Endothelial cell of umbilical vein (primary cell): Measurements from ENCODE around the gene VPREB3. TPM values are rescaled to one million over a fixed set of nuclear protein-coding genes. Genes with fewer than 3 reads are reported as not detected.

ENCODE experiments used
- BruUV-seq: library from RNA; stranded (reverse); fragments of 400-500 nt; replicated peaks from 2 replicates; lab custom pipeline; 2021; lab: Mats Ljungman, UMichigan
- CTCF ChIA-PET: fragments of 300-600, 350-600 bp; sonication (Branson Sonifier 250); formaldehyde crosslinking; loops from one replicate; lab custom pipeline; 2021; ENCODE audit warnings: antibody characterized with exemption, inconsistent platforms; lab: Charles Lee
- POLR2A ChIA-PET: fragments of 300-600, 350-600 bp; sonication (Branson Sonifier 250); formaldehyde crosslinking; loops from one replicate; lab custom pipeline; 2021; ENCODE audit warnings: antibody characterized with exemption, inconsistent platforms; lab: Charles Lee
- DNase-seq: peaks from one replicate; pipeline ENCODE4 v3.0.0-alpha.2; 2011; ENCODE audit warnings: low read depth, low spot score
- FAIRE-seq: peaks from 2 replicates; lab custom pipeline; 2011; peaks lifted over from hg19 to GRCh38; lab: Jason Lieb, UNC
- H2AFZ ChIP-seq: 2 replicates; pipeline ENCODE4 v1.6.0; 2012; ENCODE audit warnings: low read depth, low read length, control low read depth, inconsistent platforms
- H3K27ac ChIP-seq: 2 replicates; pipeline ENCODE4 v1.5.1; 2011; ENCODE audit warnings: low read depth, mild to moderate bottlenecking, control low read depth, low read length, moderate library complexity; ENCODE audit not compliant: insufficient read depth
- H3K27me3 ChIP-seq, 2 experiments: 2 replicates each; pipeline versions ENCODE4 v1.6.0 to v1.6.1; 2011; ENCODE audit warnings: low read length in 2 of 2, mixed read lengths in 1 of 2; ENCODE audit not compliant: control insufficient read depth in 2 of 2, insufficient read depth in 2 of 2
- H3K36me3 ChIP-seq, 2 experiments: 2 replicates in 1 of 2; 3 replicates in 1 of 2; pipeline ENCODE4 v1.5.1; 2011; ENCODE audit warnings: low read length in 2 of 2, mild to moderate bottlenecking in 1 of 2, moderate library complexity in 1 of 2; ENCODE audit not compliant: control insufficient read depth in 2 of 2, insufficient read depth in 2 of 2; ENCODE audit errors: extremely low read depth in 1 of 2
- H3K4me1 ChIP-seq: 3 replicates; pipeline ENCODE4 v1.5.1; 2011; ENCODE audit warnings: mild to moderate bottlenecking, low read length; ENCODE audit not compliant: control insufficient read depth, insufficient read depth; ENCODE audit errors: extremely low read depth
- H3K4me2 ChIP-seq: 2 replicates; pipeline ENCODE4 v1.6.1; 2011; ENCODE audit warnings: low read length, control low read depth, mixed read lengths; ENCODE audit not compliant: insufficient read depth
- H3K4me3 ChIP-seq, 3 experiments: fragments of 200-600 bp in 1 of 3; sonication (generic), shearing (Covaris generic) in 1 of 3; replicated peaks in 1 of 3; 2 replicates each; pipeline ENCODE4 v1.5.1; 2011 to 2016; ENCODE audit warnings: control low read depth in 3 of 3, low read length in 3 of 3, mild to moderate bottlenecking in 2 of 3, inconsistent platforms in 1 of 3, low read depth in 1 of 3, moderate library complexity in 1 of 3; ENCODE audit not compliant: insufficient read depth in 1 of 3
- H3K79me2 ChIP-seq: 2 replicates; pipeline ENCODE4 v1.6.0; 2012; ENCODE audit warnings: low read length, inconsistent platforms; ENCODE audit not compliant: control insufficient read depth, insufficient read depth
- H3K9ac ChIP-seq: replicated peaks from 2 replicates; pipeline ENCODE3; 2011; ENCODE audit warnings: low read length, control low read depth; ENCODE audit not compliant: insufficient read depth; ENCODE audit errors: extremely low read depth
- H3K9me1 ChIP-seq: replicated peaks from 3 replicates; pipeline ENCODE4 v1.6.0; 2011; ENCODE audit warnings: mild to moderate bottlenecking, low read length; ENCODE audit not compliant: control insufficient read depth, insufficient read depth; ENCODE audit errors: extremely low read depth
- H3K9me3 ChIP-seq: replicated peaks from 2 replicates; pipeline ENCODE4 v1.5.1; 2012; ENCODE audit warnings: low read length, inconsistent platforms; ENCODE audit not compliant: control insufficient read depth, insufficient read depth
- H4K20me1 ChIP-seq: replicated peaks from 2 replicates; pipeline ENCODE3; 2011; ENCODE audit warnings: mild to moderate bottlenecking, low read length; ENCODE audit not compliant: control insufficient read depth, insufficient read depth; ENCODE audit errors: extremely low read depth
- CTCF ChIP-seq, 2 donors: IDR thresholded peaks; 1 replicate in 1 of 2; 2 replicates in 1 of 2; pipeline ENCODE4 v1.5.1; 2011; ENCODE audit warnings: low read length in 2 of 2, mild to moderate bottlenecking in 2 of 2, moderate library complexity in 2 of 2, control low read depth in 1 of 2, inconsistent platforms in 1 of 2, low read depth in 1 of 2; ENCODE audit not compliant: insufficient read depth in 1 of 2; ENCODE audit errors: extremely low read depth in 1 of 2
- EZH2 ChIP-seq: IDR thresholded peaks from 2 replicates; pipeline ENCODE4 v1.6.1; 2012; ENCODE audit warnings: borderline replicate concordance, low read depth, mild to moderate bottlenecking, moderate library complexity, low read length, inconsistent platforms; ENCODE audit not compliant: severe bottlenecking
- FOS ChIP-seq: IDR thresholded peaks from 2 replicates; pipeline ENCODE4 v1.6.1; 2011; ENCODE audit warnings: mild to moderate bottlenecking, low read length, moderate library complexity, borderline replicate concordance; ENCODE audit not compliant: insufficient read depth
- GATA2 ChIP-seq: IDR thresholded peaks from 2 replicates; pipeline ENCODE4 v1.7.0; 2011; ENCODE audit warnings: low read depth, mild to moderate bottlenecking, moderate library complexity, mixed read lengths, low read length; ENCODE audit not compliant: insufficient read length, insufficient read depth
- JUN ChIP-seq: IDR thresholded peaks from 2 replicates; pipeline ENCODE4 v1.6.1; 2011; ENCODE audit warnings: borderline replicate concordance, low read depth; ENCODE audit not compliant: insufficient read length, insufficient read depth
- MAX ChIP-seq: IDR thresholded peaks from 2 replicates; pipeline ENCODE4 v1.6.1; 2011; ENCODE audit not compliant: insufficient read depth, insufficient read length
- MYC ChIP-seq: IDR thresholded peaks from one replicate; pipeline ENCODE4 v1.6.1; 2011; ENCODE audit warnings: mild to moderate bottlenecking, low read depth, low read length
- POLR2A ChIP-seq: IDR thresholded peaks from 2 replicates; pipeline ENCODE4 v1.6.1; 2012; ENCODE audit warnings: low read depth, mild to moderate bottlenecking, control low read depth, low read length
- POLR2AphosphoS5 ChIP-seq: IDR thresholded peaks from 2 replicates; pipeline ENCODE4 v1.6.1; 2012; ENCODE audit warnings: low read depth, mild to moderate bottlenecking, control low read depth, low read length, moderate library complexity; ENCODE audit not compliant: insufficient read depth
- dilution Hi-C: fragments of 300-500 bp; cut with MboI; formaldehyde crosslinking; loops from one replicate; pipeline ENCODE4 v1.15.0; 2019; ENCODE audit warnings: low sequenced_read_pairs; ENCODE audit not compliant: extremely low pct_ligation_motif_present
- intact Hi-C: fragments of 100-400 bp; cut with micrococcal nuclease; formaldehyde crosslinking; loops from one replicate; pipeline ENCODE4 v1.10.0; 2022
- polyA plus RNA-seq, 4 experiments: library from polyadenylated mRNA; depleted of rRNA in 3 of 4; stranded (reverse) in 3 of 4; unstranded in 1 of 4; fragments of >200 nt; gene quantifications; 2 replicates each; pipeline versions ENCODE4 v1.2.1 to v1.2.3, GENCODE V29; 2011 to 2012; ENCODE audit warnings: missing spikeins in 1 of 4
- total RNA-seq: library from RNA; stranded (reverse); gene quantifications from 2 replicates; pipeline ENCODE4 v1.2.3, GENCODE V29; 2021

Gene VPREB3
- total and polyA plus RNA-seq, 2 donors (not counting 3 experiments of a cell fraction or from before 2014, with no cell fraction given) = not detected

- Histone ChIP-seq H3K27me3 (no peaks in the 10 kb centered on the region), H3K9ac (no peak overlapping the region), H3K9me1 (no peaks in the 10 kb centered on the region), H4K20me1 (no peaks in the 10 kb centered on the region), H3K79me2 (peaks cover 2% of the 10 kb centered on the region), H2AFZ (no peak overlapping the region), H3K4me1 (peaks cover 19% of the 10 kb centered on the region), H3K4me3 (no peak overlapping the region), H3K9me3 (no peaks in the 10 kb centered on the region), H3K27ac (no peak overlapping the region), H3K4me2 (no peak overlapping the region), H3K36me3 (peaks cover 0 to 3% of the 10 kb centered on the region in 2 experiments)
- DNase-seq (no peak), FAIRE-seq (no peak)
- POLR2A ChIA-PET = no interaction called here
- no TSS peak for BruUV-seq
- CTCF ChIA-PET = interaction anchor here (0.7 to 4.6 kb wide), 5 partner anchors 16 to 80 kb away, joined by 3 to 63 read pairs (median 3); no protein-coding TSS in a partner anchor
- dilution Hi-C loops (no loop called here), intact Hi-C loops (loop anchor here (2.0 to 5.0 kb wide), 2 partner anchors 19 to 227 kb away; partner anchors contain the start of gene ZNF70)
- TF ChIP-seq JUN (no peak), MYC (no peak), CTCF (IDR thresholded peaks at IDR 0.05; ENCODE audit: extremely low read depth in 1 of 2, insufficient read depth in 1 of 2, low read depth in 1 of 2, low read length in 2 of 2) (no peak), MAX (no peak), GATA2 (no peak), POLR2AphosphoS5 (no peak), EZH2 (no peak), FOS (no peak), POLR2A (no peak)
Observed at GRCh38 chr22:23769321-23769965, 15.2 kb upstream of the VPREB3 start.
